Motor neuron (in vitro differentiated cells): ENCODE results near the gene HS3ST3B1. TPM values are rescaled to one million over a fixed set of nuclear protein-coding genes. Genes with fewer than 3 reads are reported as not detected.

Source experiments
- ATAC-seq, 8 experiments: fragments of 200-7000 bp; cut with Tn5 transposase; replicated peaks in 6 of 8; 2 replicates each; pipeline ENCODE4 v1.8.0; 2021; ENCODE audit warnings: mild to moderate bottlenecking in 8 of 8, moderate library complexity in 8 of 8
- H3K27ac ChIP-seq, 2 donors: fragments of 250-450 bp; sonication (Bioruptor Pico); 2 replicates each; pipeline ENCODE4 v1.9.0; 2021; ENCODE audit warnings: antibody characterized with exemption in 2 of 2, mild to moderate bottlenecking in 2 of 2, moderate library complexity in 1 of 2
- H3K4me1 ChIP-seq, 2 donors: fragments of 250-450 bp; sonication (Bioruptor Pico); replicated peaks in 1 of 2; 2 replicates each; pipeline ENCODE4 v1.6.1; 2021; ENCODE audit warnings: antibody characterized with exemption in 2 of 2, mild to moderate bottlenecking in 2 of 2, moderate library complexity in 1 of 2
- H3K4me3 ChIP-seq, 5 donors: fragments of 250-450 bp; sonication (Bioruptor Pico); 2 replicates each; pipeline ENCODE4 v1.9.0; 2021; ENCODE audit warnings: antibody characterized with exemption in 5 of 5, mild to moderate bottlenecking in 5 of 5, moderate library complexity in 4 of 5
- WGBS, 10 experiments: fragments of 450-650 bp; shearing (Covaris generic); methylation state at CpG; one replicate each; pipeline ENCODE4 v1.0.0; 2022; 5-methylcytosine and 5-hydroxymethylcytosine counted together
- in situ Hi-C, 9 experiments: fragments of 400-800 bp; cut with MboI; loops; one replicate each; pipeline ENCODE4 v1.15.0; 2021; ENCODE audit warnings: low sequenced_read_pairs in 9 of 9, low pct_unique_long_range_greater_than_20kb in 2 of 9; ENCODE audit not compliant: unreplicated experiment in 9 of 9
- total RNA-seq, 8 experiments: library from RNA; unstranded; fragments of 300-600 nt; gene quantifications; 2 replicates each; pipeline versions ENCODE4 v1.2.3 to v1.2.4, GENCODE V29; 2022

Gene HS3ST3B1
- total RNA-seq, 8 experiments from 2014 or later, result 1.9 to 97.1 (median 6.6) TPM

- WGBS, 10 experiments, result 8 to 73% (median 39%) methylated on average over 1 to 8 of the region's 10 CpGs; no CpG with 5 or more reads in 1 of the 10 experiments
- ATAC-seq, result peak in 5 of 8 experiments; percentile 40 to 65 (median 49)
- Histone ChIP-seq H3K4me1 (peaks cover 43 to 49% of the 10 kb centered on the region in 2 donors), H3K4me3 (no peak overlapping the region), H3K27ac (peak overlapping the region in 1 of 2 donors; percentile 6)
- in situ Hi-C loops, result loop anchor here in 6 of 9 experiments (25.0 kb wide), 4 partner anchors 596 to 729 kb away; partner anchors contain the start of gene HS3ST3A1 (in 1 of the 6)
Measured at GRCh38 chr17:14316126-14316832, 15.4 kb downstream of the HS3ST3B1 start.

GRCh38 chr17:14317383-14317782 is 16.5 kb downstream of the HS3ST3B1 start:
- 0 to 68% (median 12%) methylated on average over 1 to 3 of the region's 3 CpGs; no CpG with 5 or more reads in 3 of the 10 experiments for WGBS, 10 experiments
- peak in 7 of 8 experiments; percentile 63 to 88 (median 72) for ATAC-seq

DNA sequence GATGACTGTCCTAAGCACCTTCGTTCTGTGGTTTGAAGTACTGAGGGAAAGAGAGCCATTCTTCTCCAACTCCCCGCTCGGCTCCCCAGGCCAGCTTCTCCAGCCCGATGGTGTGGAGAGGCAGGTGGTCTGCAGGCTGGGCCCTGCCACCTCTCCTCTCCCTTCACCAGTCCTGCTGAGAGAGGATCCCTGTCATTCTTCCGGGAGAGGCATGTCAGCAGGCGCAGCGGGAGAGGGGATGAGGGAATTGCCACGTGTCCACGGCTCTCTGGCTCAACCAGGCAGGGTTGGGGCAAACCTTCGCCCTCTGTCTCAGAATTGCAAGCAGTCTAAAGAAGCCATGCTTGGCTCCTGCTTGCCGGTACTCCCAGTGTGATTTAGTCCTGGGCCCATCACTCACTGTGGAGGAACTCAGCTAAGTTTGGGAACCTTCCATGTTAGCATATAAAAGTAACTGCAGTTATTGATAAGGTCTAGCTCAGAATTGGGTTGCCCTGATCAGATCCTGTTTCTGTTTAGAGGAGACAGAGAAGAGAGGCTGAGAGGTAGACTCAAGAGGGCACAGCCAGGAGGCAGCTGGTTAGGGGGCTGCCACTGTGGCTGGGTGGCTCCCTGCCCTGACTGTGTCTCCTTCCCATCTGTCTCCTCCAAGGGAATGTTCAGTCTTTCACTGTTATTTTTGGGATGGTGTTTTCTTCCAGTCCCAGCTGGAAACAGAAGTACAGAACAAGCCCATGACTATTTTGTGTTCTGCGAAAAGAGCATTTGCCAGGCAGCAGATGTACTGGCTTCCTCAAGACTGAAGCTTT is 17.4 kb downstream of the HS3ST3B1 start:
- H3K4me3 ChIP-seq, result no peak overlapping the region
- WGBS, 10 experiments, result 0 to 94% (median 50%) methylated on average over 1 to 7 of the region's 12 CpGs; no CpG with 5 or more reads in 3 of the 10 experiments
- peaks cover 57 to 64% of the 10 kb centered on the region in 2 donors for H3K4me1 ChIP-seq
- peak in 4 of 8 experiments; percentile 9 to 37 (median 28) for ATAC-seq
- peak overlapping the region in 1 of 2 donors; percentile 24 for H3K27ac ChIP-seq
- in situ Hi-C loops, result loop anchor here in 6 of 9 experiments (25.0 kb wide), 4 partner anchors 594 to 731 kb away; partner anchors contain the start of gene HS3ST3A1 (in 1 of the 6)

More at GRCh38 chr17:14317383-14317782, 16.5 kb downstream of the HS3ST3B1 start:
- in situ Hi-C loops, result loop anchor here in 6 of 9 experiments (25.0 kb wide), 4 partner anchors 595 to 730 kb away; partner anchors contain the start of gene HS3ST3A1 (in 1 of the 6)
- Histone ChIP-seq H3K4me3 (no peak overlapping the region), H3K27ac (no peak overlapping the region), H3K4me1 (peaks cover 52 to 60% of the 10 kb centered on the region in 2 donors)

GRCh38 chr17:14318918-14319205 is 18.0 kb downstream of the HS3ST3B1 start:
- Histone ChIP-seq H3K4me3 (no peak overlapping the region), H3K27ac (no peak overlapping the region), H3K4me1 (peaks cover 63 to 70% of the 10 kb centered on the region in 2 donors)
- ATAC-seq, result no peak
- in situ Hi-C loops, result loop anchor here in 6 of 9 experiments (25.0 kb wide), 4 partner anchors 593 to 732 kb away; partner anchors contain the start of gene HS3ST3A1 (in 1 of the 6)
- WGBS, 10 experiments, result 60 to 100% (median 86%) methylated on average over 1 to 3 of the region's 4 CpGs; no CpG with 5 or more reads in 4 of the 10 experiments

DNA sequence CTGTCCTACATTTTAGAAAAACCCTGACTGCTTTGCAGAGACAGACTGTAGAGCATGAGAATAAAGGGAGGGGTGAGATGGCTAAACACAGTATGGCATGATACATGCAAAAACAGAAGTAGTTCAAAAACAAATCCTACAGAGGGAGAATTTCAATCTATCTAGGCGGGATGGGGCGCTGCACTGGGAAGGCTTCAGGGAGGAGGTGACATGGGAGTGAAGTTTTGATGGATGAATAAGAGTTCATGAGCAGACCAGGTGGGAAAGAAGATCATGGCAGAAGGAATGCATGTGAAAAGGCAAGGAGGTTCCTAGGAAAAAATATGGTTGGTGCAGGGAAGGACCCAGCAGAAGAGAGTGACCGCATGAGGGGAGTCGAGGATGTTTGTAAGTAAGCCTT is 19.2 kb downstream of the HS3ST3B1 start:
- Histone ChIP-seq H3K4me3 (no peak overlapping the region), H3K27ac (no peak overlapping the region), H3K4me1 (peaks cover 66 to 73% of the 10 kb centered on the region in 2 donors)
- ATAC-seq, result no peak
- in situ Hi-C loops, result loop anchor here in 6 of 9 experiments (25.0 kb wide), 4 partner anchors 592 to 733 kb away; partner anchors contain the start of gene HS3ST3A1 (in 1 of the 6)
- WGBS, 10 experiments, result 70 to 100% (median 93%) methylated on average over 1 to 4 of the region's 4 CpGs; no CpG with 5 or more reads in 1 of the 10 experiments

- H3K27ac ChIP-seq, result peak overlapping the region; percentile 9 to 16
- H3K4me1 ChIP-seq, result peaks cover 65 to 68% of the 10 kb centered on the region in 2 donors
- ATAC-seq, result peak in 5 of 8 experiments; percentile 36 to 70 (median 62)
- in situ Hi-C loops, result loop anchor here in 6 of 9 experiments (25.0 kb wide), 4 partner anchors 591 to 734 kb away; partner anchors contain the start of gene HS3ST3A1 (in 1 of the 6)
- peak overlapping the region in 4 of 5 donors; percentile 1 to 20 (median 10) for H3K4me3 ChIP-seq
- 0 to 82% (median 43%) methylated on average over 1 to 9 of the region's 13 CpGs for WGBS, 10 experiments
Measured at GRCh38 chr17:14320734-14321475, 20.0 kb downstream of the HS3ST3B1 start.

- WGBS, 10 experiments, result 24 to 91% (median 46%) methylated on average over 3 to 7 of the region's 7 CpGs
- Histone ChIP-seq H3K4me1 (peaks cover 59 to 62% of the 10 kb centered on the region in 2 donors), H3K4me3 (peak overlapping the region in 3 of 5 donors; percentile 6 to 20 (median 15)), H3K27ac (peak overlapping the region; percentile 9 to 16)
- in situ Hi-C loops, result loop anchor here in 6 of 9 experiments (25.0 kb wide), 4 partner anchors 591 to 734 kb away; partner anchors contain the start of gene HS3ST3A1 (in 1 of the 6)
- peak in 4 of 8 experiments; percentile 33 to 64 (median 58) for ATAC-seq
Measured at GRCh38 chr17:14321476-14321949, 20.6 kb downstream of the HS3ST3B1 start.

GRCh38 chr17:14321980-14322776 is 21.3 kb downstream of the HS3ST3B1 start:
- in situ Hi-C loops, result loop anchor here in 6 of 9 experiments (25.0 kb wide), 4 partner anchors 590 to 735 kb away; partner anchors contain the start of gene HS3ST3A1 (in 1 of the 6)
- WGBS, 10 experiments, result 76 to 100% (median 91%) methylated on average over 1 to 7 of the region's 7 CpGs; no CpG with 5 or more reads in 1 of the 10 experiments
- H3K4me3 ChIP-seq, result no peak overlapping the region
- no peak for ATAC-seq
- H3K27ac ChIP-seq, result no peak overlapping the region
- peaks cover 53 to 55% of the 10 kb centered on the region in 2 donors for H3K4me1 ChIP-seq

GRCh38 chr17:14323522-14323981 is 22.7 kb downstream of the HS3ST3B1 start:
- in situ Hi-C loops, result loop anchor here in 6 of 9 experiments (25.0 kb wide), 4 partner anchors 589 to 736 kb away; partner anchors contain the start of gene HS3ST3A1 (in 1 of the 6)
- Histone ChIP-seq H3K27ac (no peak overlapping the region), H3K4me1 (peaks cover 42 to 45% of the 10 kb centered on the region in 2 donors), H3K4me3 (no peak overlapping the region)
- ATAC-seq, result peak in 4 of 8 experiments; percentile 24 to 45 (median 30)
- 10 to 88% (median 31%) methylated on average over 1 to 3 of the region's 3 CpGs; no CpG with 5 or more reads in 2 of the 10 experiments for WGBS, 10 experiments

DNA sequence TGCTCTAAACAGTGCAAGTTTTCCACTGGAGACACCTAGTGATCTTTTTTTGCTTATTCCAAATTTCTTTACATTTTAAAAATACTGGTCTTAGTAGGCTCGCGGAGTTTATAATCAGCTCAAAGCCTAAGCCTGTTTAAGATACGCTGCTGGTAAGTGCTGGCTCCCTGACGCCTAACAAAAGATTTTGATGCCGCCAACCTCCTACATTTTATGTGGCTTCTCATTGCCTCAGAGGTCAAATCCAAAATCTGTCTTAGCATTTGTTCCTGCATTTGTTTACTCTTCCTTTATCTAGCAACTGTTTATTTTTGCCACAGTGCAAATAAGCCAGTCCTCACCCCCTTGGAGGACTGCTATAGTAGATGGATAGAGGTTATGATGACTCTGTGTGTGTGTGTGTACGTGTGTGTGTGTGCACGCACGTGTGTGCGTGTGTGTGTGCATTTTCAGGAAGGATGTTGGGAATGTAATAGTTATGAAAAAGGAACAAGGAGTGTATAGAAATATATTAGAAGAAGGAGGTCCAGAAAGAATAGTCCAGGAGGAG is 24.8 kb downstream of the HS3ST3B1 start:
- WGBS, 10 experiments, result 86 to 100% (median 95%) methylated on average over 3 to 9 of the region's 9 CpGs
- in situ Hi-C loops, result no loop called here
- Histone ChIP-seq H3K27ac (no peak overlapping the region), H3K4me3 (no peak overlapping the region), H3K4me1 (peaks cover 46% of the 10 kb centered on the region in 2 donors)
- ATAC-seq, result peak in 1 of 8 experiments; percentile 6
